ENCODE results near the gene GABRR3.
A peak's percentile ranks its signal among the peaks of the same experiment; 100 is the strongest.

The GABRR3 gene

GRCh38 chr3:97975466-97975865, 59.6 kb downstream of the GABRR3 start:
- no peak overlapping the region for H3K9ac ChIP-seq (ENCODE audit: low read length)
- H3K4me3 ChIP-seq (ENCODE audit: low read length) = no peak overlapping the region
- peaks cover 24% of the 10 kb centered on the region for H3K4me1 ChIP-seq (ENCODE audit: low read length)
- peak overlapping the region; percentile 54; the same call in 1 of the 2 replicates for H3K4me2 ChIP-seq (ENCODE audit: low read depth, low read length)
- H4K20me1 ChIP-seq (ENCODE audit: insufficient read depth, low read length) = no peaks in the 10 kb centered on the region
- H2AFZ ChIP-seq (ENCODE audit: low read length) = 0 out of 2 replicates have a peak overlapping the region, but pooled peaks have one; percentile 46
- H3K79me2 ChIP-seq (ENCODE audit: low read length) = peaks cover 14% of the 10 kb centered on the region
- peak overlapping the region; percentile 65; the same call in 1 of the 2 replicates for H3K27ac ChIP-seq (ENCODE audit: low read length)
- TF ChIP-seq EZH2 (optimal IDR thresholded peaks at IDR 0.05; ENCODE audit: low read depth, low read length) = no peak
- no peak for TF ChIP-seq EZH2phosphoT487 (IDR thresholded peaks at IDR 0.05; ENCODE audit: low read length)
- TF ChIP-seq CTCF (IDR thresholded peaks at IDR 0.05; ENCODE audit: low read length) = no peak
- DNase-seq = no peak
- H3K9me2 ChIP-seq (replicated peaks; ENCODE audit: insufficient read depth, low read length) = no peaks in the 10 kb centered on the region
- no peaks in the 10 kb centered on the region for H3K9me3 ChIP-seq (replicated peaks; ENCODE audit: insufficient read depth, low read length)
- no peaks in the 10 kb centered on the region for H3K27me3 ChIP-seq (replicated peaks; ENCODE audit: insufficient read depth, low read length)
- H3K36me3 ChIP-seq (replicated peaks; ENCODE audit: insufficient read depth, low read length) = no peaks in the 10 kb centered on the region
- H3F3A ChIP-seq (ENCODE audit: insufficient read depth, low read length) = peaks cover 22% of the 10 kb centered on the region

- Histone ChIP-seq H3K4me1 (ENCODE audit: low read length) (peaks cover 28% of the 10 kb centered on the region), H2AFZ (ENCODE audit: low read length) (peak overlapping the region; percentile 46), H3K79me2 (ENCODE audit: low read length) (peaks cover 19% of the 10 kb centered on the region), H3K4me3 (ENCODE audit: low read length) (no peak overlapping the region), H3K27ac (ENCODE audit: low read length) (peak overlapping the region; percentile 65; the same call in 1 of the 2 replicates), H3K9ac (ENCODE audit: low read length) (no peak overlapping the region), H3K4me2 (ENCODE audit: low read depth, low read length) (peak overlapping the region; percentile 54), H3K27me3 (replicated peaks; ENCODE audit: insufficient read depth, low read length) (no peaks in the 10 kb centered on the region), H4K20me1 (ENCODE audit: insufficient read depth, low read length) (no peaks in the 10 kb centered on the region), H3K9me2 (replicated peaks; ENCODE audit: insufficient read depth, low read length) (no peaks in the 10 kb centered on the region), H3K9me3 (replicated peaks; ENCODE audit: insufficient read depth, low read length) (no peaks in the 10 kb centered on the region), H3F3A (ENCODE audit: insufficient read depth, low read length) (peaks cover 22% of the 10 kb centered on the region), H3K36me3 (replicated peaks; ENCODE audit: insufficient read depth, low read length) (no peaks in the 10 kb centered on the region)
- TF ChIP-seq EZH2 (optimal IDR thresholded peaks at IDR 0.05; ENCODE audit: low read depth, low read length) (no peak), EZH2phosphoT487 (IDR thresholded peaks at IDR 0.05; ENCODE audit: low read length) (no peak), CTCF (IDR thresholded peaks at IDR 0.05; ENCODE audit: low read length) (no peak)
- DNase-seq = peak; percentile 80
Measured at GRCh38 chr3:97974996-97975395, 60.1 kb downstream of the GABRR3 start.

GRCh38 chr3:97972976-97973375, 62.1 kb downstream of the GABRR3 start:
- Histone ChIP-seq H3K27me3 (replicated peaks; ENCODE audit: insufficient read depth, low read length) (no peaks in the 10 kb centered on the region), H3K9me3 (replicated peaks; ENCODE audit: insufficient read depth, low read length) (no peaks in the 10 kb centered on the region), H3K27ac (ENCODE audit: low read length) (no peak overlapping the region), H3K9me2 (replicated peaks; ENCODE audit: insufficient read depth, low read length) (no peaks in the 10 kb centered on the region), H3K4me2 (ENCODE audit: low read depth, low read length) (peak overlapping the region; percentile 38; the same call in 1 of the 2 replicates), H4K20me1 (ENCODE audit: insufficient read depth, low read length) (no peaks in the 10 kb centered on the region), H3K36me3 (replicated peaks; ENCODE audit: insufficient read depth, low read length) (no peaks in the 10 kb centered on the region), H3K4me1 (ENCODE audit: low read length) (peaks cover 43% of the 10 kb centered on the region), H3K9ac (ENCODE audit: low read length) (no peak overlapping the region), H2AFZ (ENCODE audit: low read length) (0 out of 2 replicates have a peak overlapping the region, but pooled peaks have one; percentile 25), H3K79me2 (ENCODE audit: low read length) (peaks cover 39% of the 10 kb centered on the region), H3F3A (ENCODE audit: insufficient read depth, low read length) (peaks cover 22% of the 10 kb centered on the region), H3K4me3 (ENCODE audit: low read length) (0 out of 2 replicates have a peak overlapping the region, but pooled peaks have one; percentile 12)
- TF ChIP-seq CTCF (IDR thresholded peaks at IDR 0.05; ENCODE audit: low read length) (no peak), EZH2phosphoT487 (IDR thresholded peaks at IDR 0.05; ENCODE audit: low read length) (no peak), EZH2 (optimal IDR thresholded peaks at IDR 0.05; ENCODE audit: low read depth, low read length) (no peak)
- no peak for DNase-seq

All from MM.1S (cell line).